H9 (cell line): ENCODE measurements around the gene MMP23B. TPM values are rescaled to one million over a fixed set of nuclear protein-coding genes. Genes with fewer than 3 reads are reported as not detected.
"Not testable (repeated sequence)": the region's sequence is repeated elsewhere in the genome, so short reads cannot be mapped to it uniquely, and the experiment has no call there.

Experiments used
- DNase-seq: peaks from one replicate; pipeline ENCODE4 v3.0.0-alpha.2; 2017
- H2AFZ ChIP-seq: one replicate; pipeline ENCODE4 v1.6.1; 2013; ENCODE audit warnings: mild to moderate bottlenecking, low read length, control low read depth, moderate library complexity
- H2AK5ac ChIP-seq: 2 replicates; pipeline ENCODE4 v1.6.1; 2013; ENCODE audit warnings: low read length, control low read depth, mixed read lengths; ENCODE audit not compliant: insufficient read length
- H2BK120ac ChIP-seq: one replicate; pipeline ENCODE4 v1.6.1; 2013; ENCODE audit warnings: low read depth, mild to moderate bottlenecking, low read length, control low read depth, inconsistent platforms; ENCODE audit not compliant: poor library complexity, severe bottlenecking
- H2BK12ac ChIP-seq: 2 replicates; pipeline ENCODE4 v1.6.1; 2013; ENCODE audit warnings: low read length, control low read depth, mixed read lengths, low read depth; ENCODE audit not compliant: insufficient read length
- H2BK15ac ChIP-seq: 2 replicates; pipeline ENCODE4 v1.6.1; 2013; ENCODE audit warnings: low read depth, low read length, control low read depth
- H2BK20ac ChIP-seq: one replicate; pipeline ENCODE4 v1.6.1; 2013; ENCODE audit warnings: low read depth, mild to moderate bottlenecking, low read length, control low read depth, inconsistent platforms; ENCODE audit not compliant: poor library complexity, severe bottlenecking
- H2BK5ac ChIP-seq: 2 replicates; pipeline ENCODE4 v1.6.1; 2013; ENCODE audit warnings: low read length, control low read depth, mixed read lengths; ENCODE audit not compliant: insufficient read length
- H3K14ac ChIP-seq: 2 replicates; pipeline ENCODE4 v1.6.1; 2013; ENCODE audit warnings: low read length, control low read depth; ENCODE audit not compliant: insufficient read depth
- H3K18ac ChIP-seq: 2 replicates; pipeline ENCODE4 v1.6.1; 2013; ENCODE audit warnings: low read depth, mild to moderate bottlenecking, mixed read lengths, low read length, control low read depth; ENCODE audit not compliant: insufficient read length
- H3K23ac ChIP-seq: 2 replicates; pipeline ENCODE4 v1.6.1; 2013; ENCODE audit warnings: low read length, control low read depth, mixed read lengths, low read depth; ENCODE audit not compliant: insufficient read length
- H3K23me2 ChIP-seq: 2 replicates; pipeline ENCODE4 v1.6.1; 2013; ENCODE audit warnings: low read depth, mild to moderate bottlenecking, mixed read lengths, low read length, control low read depth; ENCODE audit not compliant: insufficient read length, poor library complexity, severe bottlenecking
- H3K27ac ChIP-seq: 2 replicates; pipeline ENCODE4 v1.5.1; 2013; ENCODE audit warnings: low read length, control low read depth, mixed read lengths, low read depth; ENCODE audit not compliant: insufficient read length
- H3K27me3 ChIP-seq: 2 replicates; pipeline ENCODE4 v1.6.1; 2013; ENCODE audit warnings: low read length, control low read depth, inconsistent platforms; ENCODE audit not compliant: insufficient read depth
- H3K4ac ChIP-seq: 2 replicates; pipeline ENCODE4 v1.6.1; 2013; ENCODE audit warnings: low read depth, mild to moderate bottlenecking, control low read depth, inconsistent platforms, low read length, moderate library complexity
- H3K4me1 ChIP-seq: 2 replicates; pipeline ENCODE4 v1.6.1; 2013; ENCODE audit warnings: low read length, control low read depth, inconsistent platforms; ENCODE audit not compliant: insufficient read depth
- H3K4me2 ChIP-seq: 2 replicates; pipeline ENCODE4 v1.6.1; 2013; ENCODE audit warnings: low read length, control low read depth, mixed read lengths; ENCODE audit not compliant: insufficient read length, insufficient read depth
- H3K56ac ChIP-seq: 2 replicates; pipeline ENCODE4 v1.6.1; 2013; ENCODE audit warnings: low read depth, mild to moderate bottlenecking, mixed read lengths, low read length, control low read depth; ENCODE audit not compliant: insufficient read length
- H3K79me1 ChIP-seq: 2 replicates; pipeline ENCODE4 v1.6.1; 2013; ENCODE audit warnings: low read depth, mild to moderate bottlenecking, moderate library complexity, low read length, control low read depth, inconsistent platforms; ENCODE audit not compliant: insufficient read depth, poor library complexity, severe bottlenecking
- H3K79me2 ChIP-seq: 2 replicates; pipeline ENCODE4 v1.6.1; 2013; ENCODE audit warnings: low read length, control low read depth, inconsistent platforms; ENCODE audit not compliant: insufficient read depth
- H3K9ac ChIP-seq: 2 replicates; pipeline ENCODE4 v1.6.1; 2013; ENCODE audit warnings: low read length, control low read depth, mixed read lengths; ENCODE audit not compliant: insufficient read length; ENCODE audit errors: extremely low read depth
- H3K9me3 ChIP-seq: one replicate; pipeline ENCODE4 v1.6.1; 2013; ENCODE audit warnings: low read depth, low read length, inconsistent platforms; ENCODE audit not compliant: control insufficient read depth
- H3T11ph ChIP-seq: one replicate; pipeline ENCODE4 v1.6.1; 2013; ENCODE audit warnings: mild to moderate bottlenecking, low read length, control low read depth, inconsistent platforms
- H4K20me1 ChIP-seq: one replicate; pipeline ENCODE4 v1.6.1; 2013; ENCODE audit not compliant: control insufficient read depth, insufficient read length, insufficient read depth
- H4K5ac ChIP-seq: 2 replicates; pipeline ENCODE4 v1.6.1; 2013; ENCODE audit warnings: low read depth, mild to moderate bottlenecking, mixed read lengths, low read length, control low read depth; ENCODE audit not compliant: insufficient read length
- H4K8ac ChIP-seq: replicated peaks from 2 replicates; pipeline ENCODE4 v1.6.1; 2013; ENCODE audit warnings: low read length, control low read depth, mixed read lengths, low read depth; ENCODE audit not compliant: insufficient read length
- H4K91ac ChIP-seq: 2 replicates; pipeline ENCODE4 v1.6.1; 2013; ENCODE audit warnings: low read depth, mild to moderate bottlenecking, moderate library complexity, mixed read lengths, low read length, control low read depth; ENCODE audit not compliant: insufficient read length
- H3K27ac Mint-ChIP-seq, 3 experiments: 2 replicates in 2 of 3; 3 replicates in 1 of 3; pipeline ENCODE4 v1.8.0; 2020 to 2021; ENCODE audit warnings: mixed read lengths in 3 of 3, mild to moderate bottlenecking in 1 of 3, moderate library complexity in 1 of 3
- H3K27me3 Mint-ChIP-seq: 2 replicates; pipeline ENCODE4 v1.8.0; 2021; ENCODE audit warnings: low read depth, mild to moderate bottlenecking, moderate library complexity, mixed read lengths
- H3K36me3 Mint-ChIP-seq, 3 experiments: 2 replicates in 2 of 3; 3 replicates in 1 of 3; pipeline ENCODE4 v1.8.0; 2020 to 2021; ENCODE audit warnings: low read depth in 3 of 3, mixed read lengths in 3 of 3; ENCODE audit not compliant: insufficient read depth in 1 of 3
- H3K4me1 Mint-ChIP-seq, 2 experiments: 2 replicates each; pipeline ENCODE4 v1.8.0; 2020; ENCODE audit warnings: mixed read lengths in 2 of 2
- H3K4me3 Mint-ChIP-seq, 2 experiments: 2 replicates in 1 of 2; 3 replicates in 1 of 2; pipeline ENCODE4 v1.8.0; 2020 to 2021; ENCODE audit warnings: mild to moderate bottlenecking in 2 of 2, mixed read lengths in 2 of 2, moderate library complexity in 1 of 2
- H3K9me3 Mint-ChIP-seq, 2 experiments: 2 replicates in 1 of 2; 3 replicates in 1 of 2; pipeline ENCODE4 v1.8.0; 2020; ENCODE audit warnings: mild to moderate bottlenecking in 2 of 2, mixed read lengths in 2 of 2, moderate library complexity in 1 of 2
- WGBS: extraction: QIAGEN DNeasy Blood & Tissue Kit; methylation state at CpG from one replicate; pipeline ENCODE4 v1.1.7; 2013; ENCODE audit warnings: missing lambda C conversion rate, low lambda C conversion rate, mixed read lengths; ENCODE audit not compliant: insufficient read length; ENCODE audit errors: extremely low coverage; 5-methylcytosine and 5-hydroxymethylcytosine counted together
- total RNA-seq: library from RNA; stranded (reverse); gene quantifications from 2 replicates; pipeline ENCODE4 v1.2.1, GENCODE V29; 2021
- TF ChIP-seq, protein P1 (sequence below): fragments of 200-600 bp; sonication (generic); conservative IDR thresholded peaks from 3 replicates; pipeline ENCODE4 v1.8.0; 2021; ENCODE audit warnings: antibody characterized with exemption, mild to moderate bottlenecking

MMP23B gene
- total RNA-seq, 1 experiment from 2014 or later, result 12.5 TPM

- Histone ChIP-seq H3K27me3 (no peaks in the 10 kb centered on the region), H3K23me2 (no peaks in the 10 kb centered on the region), H3K79me1 (no peaks in the 10 kb centered on the region), H2BK120ac (no peak overlapping the region), H4K20me1 (no peaks in the 10 kb centered on the region), H2BK20ac (no peak overlapping the region), H3K79me2 (no peaks in the 10 kb centered on the region), H3K4me1 (no peaks in the 10 kb centered on the region), H4K5ac (no peak overlapping the region), H3K9me3 (no peaks in the 10 kb centered on the region), H3K18ac (no peak overlapping the region), H2BK5ac (no peak overlapping the region), H3K9ac (no peak overlapping the region), H2BK12ac (no peak overlapping the region), H3K23ac (no peak overlapping the region), H3K27ac (no peak overlapping the region), H4K8ac (no peak overlapping the region), H4K91ac (no peak overlapping the region), H2AK5ac (no peak overlapping the region), H2AFZ (no peak overlapping the region), H3K14ac (no peak overlapping the region), H3K56ac (no peak overlapping the region), H3T11ph (no peak overlapping the region), H3K4ac (no peak overlapping the region), H3K4me2 (no peak overlapping the region), H2BK15ac (no peak overlapping the region)
- Mint-ChIP-seq H3K9me3 (no peaks in the 10 kb centered on the region), H3K27ac (peak overlapping the region in 1 of 3 experiments; percentile 44; a peak in 1 of 7 replicates), H3K27me3 (no peaks in the 10 kb centered on the region), H3K4me1 (no peaks in the 10 kb centered on the region), H3K4me3 (no peak overlapping the region), H3K36me3 (peaks cover 10 to 40% (median 37%) of the 10 kb centered on the region in 3 experiments; a peak in 6 of 7 replicates)
- DNase-seq, result no peak
- no CpG with 5 or more reads among the region's 25 CpGs for WGBS
- TF ChIP-seq, protein P1, sequence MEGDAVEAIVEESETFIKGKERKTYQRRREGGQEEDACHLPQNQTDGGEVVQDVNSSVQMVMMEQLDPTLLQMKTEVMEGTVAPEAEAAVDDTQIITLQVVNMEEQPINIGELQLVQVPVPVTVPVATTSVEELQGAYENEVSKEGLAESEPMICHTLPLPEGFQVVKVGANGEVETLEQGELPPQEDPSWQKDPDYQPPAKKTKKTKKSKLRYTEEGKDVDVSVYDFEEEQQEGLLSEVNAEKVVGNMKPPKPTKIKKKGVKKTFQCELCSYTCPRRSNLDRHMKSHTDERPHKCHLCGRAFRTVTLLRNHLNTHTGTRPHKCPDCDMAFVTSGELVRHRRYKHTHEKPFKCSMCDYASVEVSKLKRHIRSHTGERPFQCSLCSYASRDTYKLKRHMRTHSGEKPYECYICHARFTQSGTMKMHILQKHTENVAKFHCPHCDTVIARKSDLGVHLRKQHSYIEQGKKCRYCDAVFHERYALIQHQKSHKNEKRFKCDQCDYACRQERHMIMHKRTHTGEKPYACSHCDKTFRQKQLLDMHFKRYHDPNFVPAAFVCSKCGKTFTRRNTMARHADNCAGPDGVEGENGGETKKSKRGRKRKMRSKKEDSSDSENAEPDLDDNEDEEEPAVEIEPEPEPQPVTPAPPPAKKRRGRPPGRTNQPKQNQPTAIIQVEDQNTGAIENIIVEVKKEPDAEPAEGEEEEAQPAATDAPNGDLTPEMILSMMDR, result no peak
Measured at GRCh38 chr1:1672181-1672965, 40.4 kb downstream of the MMP23B start.

GRCh38 chr1:1674806-1675205 lies 42.8 kb downstream of the MMP23B start:
- not testable (repeated sequence) for H2AK5ac ChIP-seq, H3K23ac ChIP-seq, H3K9ac ChIP-seq, H3K18ac ChIP-seq, H3K79me1 ChIP-seq, H3K56ac ChIP-seq, H4K5ac ChIP-seq, H3K4me2 ChIP-seq, H3K9me3 Mint-ChIP-seq, H2BK20ac ChIP-seq, H4K8ac ChIP-seq, H3K79me2 ChIP-seq, H3K4me1 ChIP-seq, H2BK120ac ChIP-seq, H2BK15ac ChIP-seq, H4K20me1 ChIP-seq, H3T11ph ChIP-seq, H3K4ac ChIP-seq, H3K23me2 ChIP-seq, DNase-seq, H3K27ac Mint-ChIP-seq, H2AFZ ChIP-seq, H3K14ac ChIP-seq, H3K27me3 Mint-ChIP-seq, H3K27ac ChIP-seq, H3K27me3 ChIP-seq, H2BK12ac ChIP-seq, H3K4me3 Mint-ChIP-seq, H3K9me3 ChIP-seq, H4K91ac ChIP-seq, H2BK5ac ChIP-seq
- H3K36me3 Mint-ChIP-seq, result peaks cover 5 to 33% (median 30%) of the 10 kb centered on the region in 3 experiments; a peak in 6 of 7 replicates
- peaks cover 16 to 17% of the 10 kb centered on the region in 2 experiments for H3K4me1 Mint-ChIP-seq
- WGBS, result no CpG with 5 or more reads among the region's 21 CpGs
